SKM-1 treated with dmso at 0.1 percent for 144 hours (cell line): ENCODE measurements around the gene SCYL1.

Experiments used
- DNase-seq: peaks from one replicate; lab custom pipeline; 2025; ENCODE audit not compliant: unreplicated experiment; lab: John Stamatoyannopoulos, UW

Gene SCYL1

GRCh38 chr11:65524741-65525545 lies at the start of gene SCYL1:
SCYL1 (plus strand) TSS chr11:65525083; CDS start chr11:65525154, 71 bp downstream.
- DNase-seq = peak; percentile 39

- DNase-seq = no peak
Observed at GRCh38 chr11:65476632-65477148, 48.2 kb upstream of the SCYL1 start.

DNA sequence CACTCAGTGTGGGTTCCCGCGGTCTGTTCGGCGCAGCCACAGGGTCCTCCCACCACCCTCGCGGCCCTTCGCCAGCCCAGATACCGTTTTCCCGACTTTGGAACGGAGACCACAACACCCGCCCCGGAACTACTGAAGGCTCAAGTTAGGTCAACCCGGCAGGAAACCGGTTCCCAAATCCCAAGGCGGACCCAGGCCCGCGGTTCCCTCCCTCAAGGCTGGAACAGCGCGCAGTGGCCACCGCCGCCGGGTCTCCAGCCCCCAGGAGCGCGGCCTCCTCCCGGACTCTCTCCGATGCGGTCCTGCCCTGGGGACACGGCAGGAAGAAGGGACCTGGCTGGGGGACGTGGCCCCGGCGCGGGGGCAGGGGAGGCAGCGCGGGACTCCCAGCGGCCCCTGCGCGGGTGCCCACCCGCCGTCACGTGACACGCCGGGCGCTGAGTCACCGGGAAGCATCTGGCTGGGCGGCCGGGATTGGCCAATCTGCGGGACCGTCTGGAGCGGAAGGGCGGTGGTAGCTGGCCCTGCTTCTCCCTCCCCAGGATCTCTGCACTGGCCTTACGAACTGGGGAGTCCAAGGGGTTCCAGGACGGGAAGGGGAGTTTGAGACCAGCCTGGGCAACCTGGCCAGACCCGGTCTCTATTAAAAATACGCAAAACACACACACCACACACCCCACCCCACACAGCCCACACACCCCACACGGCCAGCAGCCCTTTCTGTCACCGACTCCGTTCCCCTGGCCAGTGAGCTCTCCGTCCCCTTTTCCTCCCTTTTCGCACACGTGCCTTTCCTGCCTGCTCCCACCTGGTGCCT lies 47.5 kb upstream of the SCYL1 start:
- peak; percentile 87 for DNase-seq

DNA sequence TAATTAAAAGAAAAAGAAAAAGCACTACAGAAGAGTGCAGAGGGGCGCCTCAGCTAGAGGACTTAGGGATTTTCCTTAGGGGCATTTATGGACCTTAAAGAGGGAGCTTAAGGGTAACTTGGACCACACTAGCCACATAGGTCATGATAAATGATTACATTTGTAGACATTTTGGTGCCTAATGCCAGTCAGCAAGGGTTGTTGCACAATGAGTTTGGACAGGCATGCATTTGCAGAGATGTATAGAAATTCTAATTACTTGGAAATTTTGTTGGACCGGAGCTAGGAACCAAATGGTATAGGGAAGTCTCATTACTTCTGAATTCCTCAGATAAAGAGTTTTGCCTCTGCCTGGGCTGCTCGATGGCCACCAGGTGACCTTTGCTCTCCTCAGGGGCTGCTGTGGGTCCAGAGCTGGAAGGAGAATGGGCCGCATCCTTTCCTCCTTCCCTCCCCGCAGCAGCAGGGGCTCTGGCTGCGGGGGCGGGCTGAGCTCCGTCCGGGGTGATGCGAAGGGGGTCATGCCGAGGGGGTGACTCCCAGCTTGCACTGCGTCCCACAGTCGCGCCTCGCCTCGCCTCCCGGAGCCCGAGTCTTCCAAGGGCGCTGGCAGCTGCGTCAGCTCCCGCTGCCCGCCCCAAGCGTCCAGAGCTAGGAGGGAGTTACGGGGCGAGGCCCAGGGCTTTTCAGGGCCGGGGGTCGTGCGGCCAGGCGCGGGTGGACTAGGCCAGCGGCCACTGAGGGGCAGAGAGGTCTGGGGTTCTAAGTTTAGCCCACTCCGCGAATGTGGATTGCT lies 46.3 kb upstream of the SCYL1 start:
- DNase-seq = no peak

DNA sequence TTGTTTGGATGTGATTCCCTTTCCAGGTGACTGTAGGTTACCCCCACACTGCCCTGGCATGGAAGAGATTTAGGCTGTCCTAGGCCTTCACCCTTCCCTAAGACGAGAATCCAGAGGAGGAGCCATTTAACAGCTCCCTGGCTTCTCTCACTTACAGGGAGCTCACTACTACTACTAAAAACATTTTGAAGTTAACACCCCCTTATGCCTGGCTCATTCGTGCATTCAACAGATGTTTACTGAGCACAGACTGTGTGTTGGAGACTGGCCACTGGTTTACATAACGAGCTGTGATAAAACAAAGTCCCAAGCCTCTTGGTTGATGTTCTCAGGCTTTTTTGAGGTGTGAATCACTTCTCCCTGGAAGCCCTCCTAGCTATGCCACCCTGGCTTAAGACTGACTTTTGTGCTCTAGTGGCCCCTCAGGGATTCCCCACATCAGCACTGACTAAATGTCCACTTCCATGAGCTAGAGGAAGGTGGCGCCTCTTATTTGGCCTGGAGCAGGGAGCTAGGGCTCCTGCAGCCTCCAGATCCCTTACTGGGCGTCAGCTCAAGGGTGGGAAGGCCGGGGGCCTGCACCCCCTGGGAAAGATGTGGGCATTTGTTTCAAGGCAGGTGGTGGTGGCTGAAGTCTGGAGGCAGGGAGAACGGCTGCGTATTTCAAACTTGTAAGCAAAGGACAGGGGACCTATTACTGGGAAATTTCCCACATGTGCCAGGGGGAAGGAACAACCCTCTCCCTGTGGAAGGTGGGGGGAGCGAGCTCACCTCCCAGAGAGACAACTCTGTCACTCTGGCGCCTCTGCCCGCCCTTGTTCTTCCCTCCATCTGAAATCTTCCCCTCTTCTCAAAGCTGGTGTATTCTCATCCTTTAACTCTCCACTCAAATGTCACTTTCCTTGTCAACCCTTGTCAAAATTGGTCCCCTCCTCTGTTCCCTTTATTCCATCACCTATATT lies 45.4 kb upstream of the SCYL1 start:
- DNase-seq = no peak

DNA sequence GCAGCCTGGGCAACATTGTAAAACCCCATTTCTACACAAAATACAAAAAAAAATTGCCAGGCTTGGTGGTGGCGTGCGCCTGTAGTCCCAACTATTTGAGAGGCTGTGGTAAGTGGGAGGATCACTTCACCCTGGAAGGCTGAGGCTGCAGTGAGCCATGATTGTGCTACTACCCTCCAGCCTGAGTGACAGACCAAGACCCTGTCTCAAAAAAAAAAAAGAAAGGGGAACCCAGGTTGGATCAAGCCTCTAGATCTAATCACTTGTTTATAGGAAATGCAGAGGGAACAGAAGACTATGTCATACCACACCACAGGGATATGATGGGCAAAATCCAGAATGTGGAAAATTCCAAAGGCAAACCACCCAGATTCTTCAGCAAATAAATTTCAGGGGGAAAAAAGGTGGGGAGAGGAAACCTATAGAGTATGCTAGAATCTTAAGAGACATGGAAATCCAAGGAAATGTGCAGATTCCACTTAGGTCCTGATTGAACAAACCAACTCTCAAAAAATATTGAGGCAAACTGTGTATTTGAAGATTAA lies 42.5 kb upstream of the SCYL1 start:
- DNase-seq = no peak

DNA sequence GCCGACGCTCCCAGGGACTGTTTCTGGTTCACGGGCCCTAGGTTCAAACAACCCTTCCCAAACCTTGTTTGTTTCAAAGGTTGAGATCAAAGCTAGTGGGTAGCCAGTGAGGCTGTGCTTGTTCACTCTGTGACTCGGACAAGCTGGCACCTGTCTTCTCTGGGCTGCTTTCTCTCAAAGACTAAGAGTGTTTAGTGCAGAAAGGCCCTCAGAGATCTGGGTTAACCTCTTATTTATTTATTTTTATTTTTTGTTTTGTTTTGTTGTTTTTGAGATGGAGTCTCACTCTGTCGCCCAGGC lies 39.0 kb upstream of the SCYL1 start:
- no peak for DNase-seq

DNA sequence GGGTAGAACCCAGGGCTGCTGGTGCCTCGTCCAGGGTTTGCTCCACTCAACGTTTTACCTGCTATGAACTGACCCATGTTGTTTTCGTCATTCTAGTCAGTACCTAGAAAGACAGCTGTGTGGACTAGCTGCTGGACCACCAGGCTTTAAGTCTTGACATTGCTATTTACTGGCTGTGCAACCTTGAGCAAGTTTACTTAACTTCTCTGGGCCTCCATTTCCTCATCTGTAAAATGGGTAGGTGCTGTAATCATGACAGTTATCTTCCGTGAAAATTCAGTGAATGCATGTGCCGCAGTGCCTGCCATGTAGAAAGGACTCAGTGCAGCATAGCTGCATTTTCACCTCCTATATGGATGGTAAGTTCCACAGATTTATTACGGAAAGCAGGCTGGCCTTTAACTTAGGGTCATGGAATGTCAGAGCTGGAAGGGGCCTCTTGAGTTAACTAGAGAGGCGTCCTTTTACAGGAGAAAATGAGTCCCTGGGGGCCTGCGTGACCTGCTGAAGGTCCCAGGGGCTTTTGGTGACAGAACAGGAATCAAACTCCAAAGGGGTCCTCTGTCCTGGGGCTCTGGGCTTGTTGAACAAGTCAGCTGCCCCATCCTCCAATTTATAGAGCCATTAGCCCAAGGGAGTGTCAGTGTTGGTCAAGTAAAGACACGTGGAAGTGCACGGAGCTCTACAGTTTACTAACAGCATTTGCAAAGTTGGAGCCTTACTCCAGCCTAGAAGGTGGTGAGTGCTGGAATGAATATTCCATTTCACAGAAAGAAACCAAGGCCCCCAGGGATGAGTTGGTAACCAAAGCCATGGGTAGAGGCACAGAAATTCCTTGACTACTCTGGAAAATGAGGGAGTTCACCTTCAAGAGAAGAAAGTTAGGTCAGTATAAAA lies 38.1 kb upstream of the SCYL1 start:
- DNase-seq = no peak

DNA sequence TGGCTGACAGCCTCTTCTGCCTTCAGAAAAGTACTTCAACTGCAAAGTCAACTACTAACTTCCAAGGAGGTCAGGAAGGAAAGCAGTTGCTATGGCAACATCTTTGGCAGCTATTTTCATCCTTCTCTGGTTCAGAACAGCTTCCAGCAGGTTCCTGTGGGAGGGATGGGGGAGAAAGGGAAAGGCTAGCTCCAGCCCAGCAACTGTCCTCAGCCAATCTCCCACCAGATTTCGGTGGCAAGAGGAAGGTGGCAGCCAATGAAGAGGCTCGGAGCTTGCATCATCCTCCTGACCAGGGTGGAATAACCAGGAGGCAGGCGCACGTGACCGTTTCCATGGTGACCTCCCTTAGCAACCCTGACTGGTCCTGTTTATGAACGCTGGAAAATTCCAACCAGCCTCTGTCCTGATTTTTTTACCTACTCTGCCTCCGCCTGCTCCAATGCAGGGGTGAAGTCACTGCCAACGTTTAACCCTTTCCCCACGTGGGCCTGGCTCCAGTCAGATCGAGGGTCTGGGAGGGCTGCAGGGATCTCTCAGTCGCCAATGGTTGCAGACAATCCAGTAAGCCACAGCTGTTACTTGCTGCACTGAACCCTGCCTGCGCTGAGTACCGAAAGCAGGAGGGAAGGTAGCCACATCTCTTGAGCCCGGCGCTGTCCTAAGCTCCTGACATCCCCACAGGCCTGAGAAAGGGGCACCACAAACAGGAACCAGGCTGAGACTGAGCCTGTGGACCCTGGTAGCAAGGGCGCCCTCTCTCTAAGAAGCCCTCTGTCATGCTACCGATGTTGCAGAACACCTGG lies 37.2 kb upstream of the SCYL1 start:
- peak; percentile 93 for DNase-seq

- DNase-seq = no peak
Observed at GRCh38 chr11:65488273-65489034, 36.4 kb upstream of the SCYL1 start.

- DNase-seq = no peak
Observed at GRCh38 chr11:65489035-65489705, 35.7 kb upstream of the SCYL1 start.

GRCh38 chr11:65489706-65490320 lies 35.1 kb upstream of the SCYL1 start:
- DNase-seq = no peak

DNA sequence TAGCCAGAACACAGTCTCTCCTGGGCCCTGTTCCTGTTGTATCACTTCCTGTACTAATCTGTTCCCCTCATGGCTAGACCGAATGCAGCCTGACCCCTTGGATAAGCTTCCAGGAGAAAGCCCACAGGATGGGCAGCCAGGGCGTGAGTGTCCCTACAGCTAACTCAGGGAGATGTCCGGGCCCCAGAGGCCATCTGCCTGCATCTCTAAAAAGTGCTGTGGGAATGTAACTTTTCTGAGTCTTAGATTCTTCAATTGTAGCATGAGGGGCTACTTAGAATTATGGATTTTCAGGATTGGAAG lies 33.8 kb upstream of the SCYL1 start:
- no peak for DNase-seq

DNA sequence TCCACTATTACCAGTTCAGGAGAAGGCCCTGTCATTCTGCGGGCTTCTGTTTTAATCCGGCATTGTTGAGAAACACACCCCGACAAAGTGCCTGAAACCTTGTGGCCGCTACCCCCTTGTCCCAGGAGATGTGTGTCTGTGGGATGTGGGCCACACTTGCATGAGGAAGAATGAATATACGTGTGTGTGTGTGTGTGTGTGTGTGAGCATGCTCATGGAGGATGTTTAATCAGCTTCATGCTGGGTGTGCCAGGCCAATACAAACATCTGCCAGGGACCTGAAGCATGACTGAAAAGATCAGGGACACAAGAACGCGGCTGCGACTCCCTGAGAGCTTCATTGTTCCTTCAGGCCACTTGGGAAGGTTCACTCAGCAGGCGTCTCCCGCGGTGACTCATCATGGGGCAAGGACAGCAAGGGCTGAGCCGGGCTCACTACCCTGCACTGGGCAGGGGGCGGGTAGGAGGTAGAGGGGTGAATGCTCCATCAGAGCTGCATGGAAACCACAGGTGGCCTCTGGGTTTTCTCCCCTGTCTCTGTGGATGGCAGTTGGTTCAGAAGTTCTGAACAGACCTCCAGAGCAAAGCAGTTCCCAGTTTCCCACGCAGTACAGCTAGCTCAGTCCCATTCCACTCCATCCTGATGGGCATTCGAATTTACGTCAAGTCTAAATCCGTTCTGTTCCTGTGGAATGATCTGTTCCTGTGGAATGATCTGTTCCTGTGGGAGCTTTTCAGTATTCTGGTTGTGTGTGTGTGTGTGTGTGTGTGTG lies 33.1 kb upstream of the SCYL1 start:
- DNase-seq = no peak

DNA sequence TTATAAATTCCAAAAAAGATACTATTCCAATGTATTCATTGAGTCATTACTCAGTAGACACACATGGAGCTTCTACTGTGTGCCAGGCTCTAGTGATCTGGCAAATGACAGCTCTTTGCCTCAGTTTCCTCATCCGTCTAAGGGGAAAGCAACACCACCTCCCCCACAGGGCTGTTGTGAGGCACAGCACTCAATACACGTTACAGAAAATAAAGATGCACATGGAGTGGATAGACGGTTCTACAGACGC lies 32.6 kb upstream of the SCYL1 start:
- DNase-seq = no peak
